ENCODE measurements around the gene CCL16. TPM values are rescaled to one million over a fixed set of nuclear protein-coding genes. Genes with fewer than 3 reads are reported as not detected.

The CCL16 gene
- total and polyA plus RNA-seq, 2 of the 4 experiments (the other 2 are of a cell fraction) = not detected

DNA sequence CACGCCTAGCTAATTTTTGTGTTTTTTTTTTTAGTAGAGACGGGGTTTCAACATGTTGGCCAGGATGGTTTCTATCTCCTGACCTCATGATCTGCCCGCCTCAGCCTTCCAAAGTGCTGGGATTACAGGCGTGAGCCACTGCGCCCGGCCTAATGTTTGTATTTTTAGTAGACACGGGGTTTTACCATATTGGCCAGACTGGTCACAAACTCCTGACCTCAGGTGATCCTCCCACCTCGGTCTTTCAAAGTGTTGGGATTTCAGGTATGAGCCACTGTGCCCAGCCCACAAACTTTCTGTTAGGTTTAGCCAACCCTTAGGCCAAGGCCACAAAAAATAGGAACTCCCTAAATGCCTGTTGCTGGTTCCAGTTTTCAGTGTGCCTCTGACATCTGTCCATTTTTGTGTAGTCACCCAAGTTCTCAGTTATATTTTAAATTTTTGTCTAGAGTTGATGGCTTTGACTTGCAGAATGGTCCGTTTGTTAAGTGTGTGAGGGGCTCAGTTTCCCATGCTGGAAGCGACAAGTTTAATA lies 12.7 kb downstream of the CCL16 start:
- Histone ChIP-seq H3K4me2 (ENCODE audit: low read depth, low read length) (no peak overlapping the region), H2AK9ac (replicated peaks; ENCODE audit: low read depth, low read length, poor library complexity) (no peak overlapping the region), H3K9me3 (ENCODE audit: control insufficient read depth, insufficient read depth, low read length) (no peaks in the 10 kb centered on the region), H2BK120ac (ENCODE audit: low read depth, low read length) (no peak overlapping the region), H3K9ac (ENCODE audit: low read depth, low read length) (no peak overlapping the region), H4K8ac (ENCODE audit: low read depth in 2 of 2, low read length in 2 of 2) (no peak overlapping the region), H4K5ac (ENCODE audit: low read depth, low read length) (no peak overlapping the region), H3K79me1 (ENCODE audit: low read depth in 1 of 2, low read length in 2 of 2) (no peaks in the 10 kb centered on the region), H2BK15ac (ENCODE audit: low read depth, low read length) (no peak overlapping the region), H3K18ac (ENCODE audit: low read depth, low read length) (no peak overlapping the region), H3K56ac (ENCODE audit: extremely low read depth, insufficient read depth, low read length) (no peak overlapping the region), H3K4me1 (ENCODE audit: control insufficient read depth, insufficient read depth, low read length) (peaks cover 4% of the 10 kb centered on the region), H3K9me1 (ENCODE audit: insufficient read depth, low read length) (no peaks in the 10 kb centered on the region; the same call in 1 of the 2 replicates), H2AFZ (replicated peaks; ENCODE audit: low read length, poor library complexity) (no peak overlapping the region), H3K4ac (ENCODE audit: low read depth, low read length) (no peak overlapping the region), H3K4me3 (ENCODE audit: insufficient read depth, low read depth, low read length) (no peak overlapping the region), H3K27ac (ENCODE audit: insufficient read depth, low read length) (no peak overlapping the region), H3K23ac (ENCODE audit: low read depth, low read length) (no peak overlapping the region), H2BK5ac (ENCODE audit: low read depth, low read length, poor library complexity, severe bottlenecking) (no peak overlapping the region), H2BK20ac (ENCODE audit: low read depth, low read length) (no peak overlapping the region), H4K91ac (ENCODE audit: insufficient read depth, low read depth, low read length) (no peak overlapping the region), H3K36me3 (ENCODE audit: control insufficient read depth, insufficient read depth, low read length) (no peaks in the 10 kb centered on the region), H3K27me3 (ENCODE audit: control insufficient read depth, insufficient read depth, low read length) (peaks cover 5% of the 10 kb centered on the region), H3K14ac (replicated peaks; ENCODE audit: low read depth, low read length) (no peak overlapping the region), H2AK5ac (ENCODE audit: low read depth, low read length) (no peak overlapping the region), H4K20me1 (ENCODE audit: insufficient read depth, low read length) (no peaks in the 10 kb centered on the region)
- DNase-seq (no peak), ATAC-seq (ENCODE audit: low read depth) (no peak)
- intact Hi-C loops (cut with micrococcal nuclease) (loop anchor here (1.0 to 2.0 kb wide), 4 partner anchors 41 to 514 kb away; no protein-coding TSS in a partner anchor), in situ Hi-C loops (cut with MboI; ENCODE audit: low sequenced_read_pairs) (no loop called here), dilution Hi-C loops (cut with HindIII; ENCODE audit: low sequenced_read_pairs, unreplicated experiment) (no loop called here)
- ChIA-PET CTCF (interaction anchor here (1.4 kb wide), 1 partner anchor 104 kb away, joined by 6 read pairs; no protein-coding TSS in a partner anchor), POLR2A (ENCODE audit: unreplicated experiment) (no interaction called here)
- WGBS, 2 experiments (ENCODE audit: extremely low coverage in 2 of 2, insufficient read length in 1 of 2) = 60% methylated on average over 1 of the region's 10 CpGs; no CpG with 5 or more reads in 1 of the 2 experiments
- no TSS peak for BruUV-seq (replicated peaks)
- TF ChIP-seq MAFK (IDR thresholded peaks at IDR 0.05; ENCODE audit: low read depth, low read length) = no peak
- TF ChIP-seq RCOR1 (IDR thresholded peaks at IDR 0.05; ENCODE audit: insufficient replicate concordance, low read length) = no peak
- no peak for TF ChIP-seq NFE2L2 (IDR thresholded peaks at IDR 0.05; ENCODE audit: low read depth, low read length)
- no peak for TF ChIP-seq RAD21 (IDR thresholded peaks at IDR 0.05; ENCODE audit: low read length)
- TF ChIP-seq, protein P1, sequence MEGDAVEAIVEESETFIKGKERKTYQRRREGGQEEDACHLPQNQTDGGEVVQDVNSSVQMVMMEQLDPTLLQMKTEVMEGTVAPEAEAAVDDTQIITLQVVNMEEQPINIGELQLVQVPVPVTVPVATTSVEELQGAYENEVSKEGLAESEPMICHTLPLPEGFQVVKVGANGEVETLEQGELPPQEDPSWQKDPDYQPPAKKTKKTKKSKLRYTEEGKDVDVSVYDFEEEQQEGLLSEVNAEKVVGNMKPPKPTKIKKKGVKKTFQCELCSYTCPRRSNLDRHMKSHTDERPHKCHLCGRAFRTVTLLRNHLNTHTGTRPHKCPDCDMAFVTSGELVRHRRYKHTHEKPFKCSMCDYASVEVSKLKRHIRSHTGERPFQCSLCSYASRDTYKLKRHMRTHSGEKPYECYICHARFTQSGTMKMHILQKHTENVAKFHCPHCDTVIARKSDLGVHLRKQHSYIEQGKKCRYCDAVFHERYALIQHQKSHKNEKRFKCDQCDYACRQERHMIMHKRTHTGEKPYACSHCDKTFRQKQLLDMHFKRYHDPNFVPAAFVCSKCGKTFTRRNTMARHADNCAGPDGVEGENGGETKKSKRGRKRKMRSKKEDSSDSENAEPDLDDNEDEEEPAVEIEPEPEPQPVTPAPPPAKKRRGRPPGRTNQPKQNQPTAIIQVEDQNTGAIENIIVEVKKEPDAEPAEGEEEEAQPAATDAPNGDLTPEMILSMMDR (conservative IDR thresholded peaks at IDR 0.05; ENCODE audit: low read depth, low read length) = no peak
